Progenitor cell of endocrine pancreas (in vitro differentiated cells): Measurements from ENCODE around the gene MRAS. TPM values are rescaled to one million over a fixed set of nuclear protein-coding genes. Genes with fewer than 3 reads are reported as not detected.

Source experiments
- DNase-seq: peaks from one replicate; pipeline ENCODE4 v3.0.0; 2021; ENCODE audit warnings: low spot score; ENCODE audit not compliant: unreplicated experiment
- H3K27ac Mint-ChIP-seq: 2 replicates; pipeline ENCODE4 v1.8.0; 2021; ENCODE audit warnings: mild to moderate bottlenecking, moderate library complexity, mixed read lengths
- H3K27me3 Mint-ChIP-seq: 2 replicates; pipeline ENCODE4 v1.8.0; 2021; ENCODE audit warnings: mixed read lengths
- H3K36me3 Mint-ChIP-seq: 2 replicates; pipeline ENCODE4 v1.8.0; 2022; ENCODE audit warnings: mixed read lengths; ENCODE audit not compliant: insufficient read depth
- H3K4me1 Mint-ChIP-seq: 2 replicates; pipeline ENCODE4 v1.8.0; 2021; ENCODE audit warnings: low read depth, mixed read lengths
- H3K4me3 Mint-ChIP-seq: 2 replicates; pipeline ENCODE4 v1.8.0; 2021; ENCODE audit warnings: low read depth, mild to moderate bottlenecking, moderate library complexity, mixed read lengths
- H3K9me3 Mint-ChIP-seq: 2 replicates; pipeline ENCODE4 v1.8.0; 2021; ENCODE audit warnings: low read depth, mixed read lengths
- CTCF ChIP-seq: fragments of 200-600 bp; sonication (generic); IDR thresholded peaks from one replicate; pipeline ENCODE4 v1.5.0; 2021; ENCODE audit warnings: antibody characterized with exemption, mild to moderate bottlenecking; ENCODE audit not compliant: unreplicated experiment
- total RNA-seq: library from RNA; stranded (reverse); gene quantifications from 2 replicates; pipeline ENCODE4 v1.2.1, GENCODE V29; 2021

Gene MRAS
- total RNA-seq, 1 donor from 2014 or later, result 27.7 TPM

- peaks cover 2% of the 10 kb centered on the region for H3K4me1 Mint-ChIP-seq
- H3K9me3 Mint-ChIP-seq, result peaks cover 4% of the 10 kb centered on the region
- no peak overlapping the region for H3K4me3 Mint-ChIP-seq
- peaks cover 3% of the 10 kb centered on the region for H3K36me3 Mint-ChIP-seq
- H3K27ac Mint-ChIP-seq, result peak overlapping the region; percentile 15
- H3K27me3 Mint-ChIP-seq, result no peaks in the 10 kb centered on the region
- DNase-seq, result no peak
- no peak for TF ChIP-seq CTCF
These were observed 19.5 kb downstream of the MRAS start for GRCh38 chr3:138367911-138368310.

GRCh38 chr3:138369151-138369900, 20.9 kb downstream of the MRAS start:
- Mint-ChIP-seq H3K27ac (no peak overlapping the region), H3K27me3 (no peaks in the 10 kb centered on the region), H3K36me3 (peaks cover 9% of the 10 kb centered on the region), H3K4me1 (peaks cover 2% of the 10 kb centered on the region), H3K9me3 (peaks cover 4% of the 10 kb centered on the region), H3K4me3 (no peak overlapping the region)
- no peak for TF ChIP-seq CTCF
- no peak for DNase-seq

DNA sequence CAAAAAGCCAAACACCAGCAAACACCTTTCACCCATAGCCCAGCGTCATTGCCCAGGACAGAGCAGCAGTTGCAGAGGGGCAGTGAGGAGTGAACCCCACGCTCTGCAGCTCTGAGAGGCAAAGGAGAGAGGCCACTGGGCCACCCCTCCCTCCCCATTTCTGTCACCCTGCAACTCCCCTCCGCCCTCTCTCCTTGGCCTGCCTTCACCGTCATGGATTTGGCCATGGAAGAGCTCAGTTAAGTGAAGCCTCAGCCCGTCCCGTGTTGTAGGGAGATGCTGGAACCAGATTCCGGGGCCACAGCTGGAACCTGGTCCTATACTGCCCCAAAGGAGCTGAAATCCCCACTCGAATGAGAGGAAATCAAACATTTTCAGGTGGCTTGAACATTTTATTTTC, 21.9 kb downstream of the MRAS start:
- no peaks in the 10 kb centered on the region for H3K27me3 Mint-ChIP-seq

GRCh38 chr3:138371070-138371965, 22.9 kb downstream of the MRAS start:
- no peak overlapping the region for H3K4me3 Mint-ChIP-seq
- no peak for DNase-seq
- TF ChIP-seq CTCF, result no peak
- peaks cover 15% of the 10 kb centered on the region for H3K36me3 Mint-ChIP-seq
- peaks cover 4% of the 10 kb centered on the region for H3K9me3 Mint-ChIP-seq
- H3K4me1 Mint-ChIP-seq, result peaks cover 2% of the 10 kb centered on the region
- no peaks in the 10 kb centered on the region for H3K27me3 Mint-ChIP-seq
- H3K27ac Mint-ChIP-seq, result no peak overlapping the region

More for the DNA sequence above, 21.9 kb downstream of the MRAS start:
- TF ChIP-seq CTCF, result no peak
- Mint-ChIP-seq H3K4me3 (no peak overlapping the region), H3K4me1 (peaks cover 2% of the 10 kb centered on the region), H3K9me3 (peaks cover 4% of the 10 kb centered on the region), H3K36me3 (peaks cover 15% of the 10 kb centered on the region), H3K27ac (no peak overlapping the region)
- no peak for DNase-seq

DNA sequence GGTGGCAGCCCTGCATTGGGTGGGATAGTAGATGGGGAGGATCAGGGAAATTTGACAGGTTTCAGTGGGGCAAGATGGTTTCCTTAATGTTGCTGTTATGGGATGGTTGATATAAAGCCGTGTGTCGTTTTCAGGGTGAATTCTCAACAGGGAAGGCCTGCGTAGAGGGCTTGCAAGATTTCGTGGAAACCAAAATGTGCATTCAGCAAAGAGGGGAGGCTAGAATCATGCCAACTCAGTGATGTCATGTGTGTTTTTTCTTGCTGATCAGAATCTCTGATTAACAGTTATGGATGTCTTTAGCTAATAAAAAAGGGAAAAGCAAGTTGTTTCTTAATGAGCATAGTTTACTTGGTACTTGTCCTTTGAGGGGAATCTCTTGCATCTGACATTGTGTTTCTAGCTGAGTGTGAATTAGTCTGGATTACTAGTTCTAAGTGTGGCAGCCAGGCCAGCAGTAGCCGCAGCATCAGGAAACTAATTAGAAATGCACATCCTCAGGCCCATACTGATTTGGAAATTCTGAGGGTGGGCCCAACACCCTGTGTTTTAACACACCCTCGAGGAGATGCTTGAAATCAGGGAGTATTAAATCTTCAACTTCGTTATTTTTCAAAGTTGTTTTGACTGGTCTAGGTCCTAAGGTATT, 24.8 kb downstream of the MRAS start:
- peaks cover 15% of the 10 kb centered on the region for H3K36me3 Mint-ChIP-seq

More for the DNA sequence above, 24.8 kb downstream of the MRAS start:
- Mint-ChIP-seq H3K4me3 (no peak overlapping the region), H3K27me3 (no peaks in the 10 kb centered on the region), H3K4me1 (no peaks in the 10 kb centered on the region), H3K27ac (no peak overlapping the region), H3K9me3 (peaks cover 4% of the 10 kb centered on the region)
- no peak for TF ChIP-seq CTCF
- DNase-seq, result no peak
